ENCODE results near the gene SCGB1A1.

SCGB1A1 gene

GRCh38 chr11:62450543-62451240, 31.9 kb downstream of the SCGB1A1 start:
- DNase-seq, result no peak

GRCh38 chr11:62451241-62451621, 32.4 kb downstream of the SCGB1A1 start:
- DNase-seq, result no peak

DNA sequence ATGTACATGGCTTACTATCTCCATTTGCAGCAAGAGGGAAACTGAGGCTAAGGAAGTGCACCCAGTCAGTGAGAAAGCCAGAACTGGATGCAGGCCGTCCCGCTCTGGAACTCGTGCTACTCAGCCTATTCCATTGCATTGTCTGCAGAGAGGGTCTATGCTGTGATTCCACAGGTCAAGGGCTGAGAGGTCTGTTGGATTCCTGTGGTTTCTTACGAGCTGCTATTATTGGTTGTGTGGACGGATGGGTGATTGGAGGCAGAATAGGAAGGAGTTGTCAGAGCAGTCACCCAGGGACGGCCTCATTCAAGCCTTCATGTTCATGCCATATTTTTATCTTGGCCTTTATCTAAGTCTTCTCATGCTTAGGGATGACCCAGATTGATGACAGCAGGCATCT, 33.4 kb downstream of the SCGB1A1 start:
- no peak for DNase-seq

- DNase-seq, result no peak
Observed at GRCh38 chr11:62452839-62453468, 34.1 kb downstream of the SCGB1A1 start.

DNA sequence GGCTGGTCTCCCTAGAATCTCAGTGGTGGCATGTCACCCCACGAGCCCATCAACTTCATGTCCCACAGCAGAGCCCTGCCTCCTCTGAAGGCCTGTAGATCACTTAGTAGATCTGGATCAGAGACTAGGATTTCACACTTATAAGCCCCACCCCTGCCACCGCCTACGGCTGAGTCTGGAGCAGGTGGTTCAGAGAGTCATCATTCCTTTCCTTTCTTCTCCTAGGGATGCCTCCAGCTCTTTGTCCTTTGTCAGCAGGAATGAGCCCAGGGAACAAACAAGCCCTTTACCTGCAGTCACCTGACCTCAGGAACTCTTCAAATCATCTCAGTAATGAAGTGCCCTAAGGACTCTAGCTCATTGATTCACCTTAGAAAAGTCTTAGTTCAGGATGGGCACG, 37.8 kb downstream of the SCGB1A1 start:
- DNase-seq, result no peak

DNA sequence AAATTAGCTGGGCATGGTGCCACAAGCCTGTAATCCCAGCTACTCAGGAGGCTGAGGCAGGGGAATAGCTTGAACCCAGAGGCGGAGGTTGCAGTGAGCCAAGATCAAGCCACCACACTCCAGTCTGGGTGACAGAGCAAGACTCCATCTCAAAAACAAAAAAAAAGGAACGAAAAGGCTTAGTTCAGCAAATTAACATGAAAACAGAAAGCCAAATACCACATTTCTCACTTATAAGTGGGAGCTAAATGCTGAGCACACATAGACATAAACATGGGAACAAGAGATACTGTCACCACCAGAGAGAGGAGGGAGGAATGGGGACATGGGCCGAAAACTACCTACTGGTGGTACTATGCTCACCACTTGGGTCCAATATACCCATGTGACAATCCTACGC, 38.6 kb downstream of the SCGB1A1 start:
- DNase-seq, result no peak

- no peak for DNase-seq
Observed at GRCh38 chr11:62458212-62459002, 39.6 kb downstream of the SCGB1A1 start.

DNA sequence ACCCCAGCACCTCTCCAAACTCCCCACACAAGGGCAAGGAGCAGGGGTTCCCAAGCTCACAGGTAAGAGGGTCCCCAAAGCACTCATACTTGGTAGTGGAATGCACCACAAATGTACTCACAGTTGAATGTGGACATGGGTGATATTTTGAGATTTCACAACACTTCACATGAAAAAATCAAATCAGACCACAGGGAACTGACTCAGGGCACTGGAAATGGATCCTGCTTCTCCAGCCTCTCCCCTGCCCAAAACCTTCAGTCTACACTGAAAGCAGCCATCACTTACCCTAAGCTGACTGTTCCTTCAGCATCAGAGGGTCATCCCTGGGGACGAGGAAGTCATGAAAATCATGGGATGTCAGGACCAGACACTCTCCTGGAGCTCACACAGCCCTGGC, 40.2 kb downstream of the SCGB1A1 start:
- DNase-seq, result no peak

DNA sequence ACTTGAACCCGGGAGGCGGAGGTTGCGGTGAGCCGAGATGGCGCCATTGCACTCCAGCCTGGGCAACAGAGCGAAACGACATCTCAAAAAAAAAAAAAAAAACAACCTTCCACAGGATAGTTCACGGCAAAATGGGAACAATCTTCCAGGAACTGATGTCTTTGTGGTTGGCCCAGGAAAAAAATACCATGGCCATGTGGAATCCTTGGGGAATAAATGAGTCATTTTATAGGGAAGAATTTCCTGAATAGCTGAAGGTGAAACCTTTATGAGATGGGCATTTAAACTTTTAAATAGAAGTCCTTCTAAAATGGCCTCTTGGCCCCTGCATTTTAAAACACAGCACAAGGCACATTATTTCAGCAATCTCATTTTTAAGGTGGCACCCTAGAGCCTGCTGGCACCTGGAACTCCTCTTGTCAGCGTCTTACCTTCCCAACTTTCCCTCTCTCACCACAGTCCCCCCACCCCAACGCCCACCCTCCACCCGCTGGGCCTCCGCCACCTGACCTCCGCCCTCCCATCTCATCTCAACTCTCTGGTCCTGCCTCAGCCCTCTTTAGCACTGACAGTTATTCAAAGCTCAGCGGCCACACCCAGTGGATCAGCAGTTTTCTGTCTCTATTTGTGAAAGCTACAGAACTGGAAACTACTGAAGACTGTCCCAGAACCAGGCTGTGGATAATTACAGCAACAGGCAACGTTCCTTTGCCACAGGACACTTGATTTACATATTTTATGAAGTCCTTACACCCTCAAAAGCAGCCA, 43.1 kb downstream of the SCGB1A1 start:
- no peak for DNase-seq

GRCh38 chr11:62462508-62462892, 43.7 kb downstream of the SCGB1A1 start:
- no peak for DNase-seq

DNA sequence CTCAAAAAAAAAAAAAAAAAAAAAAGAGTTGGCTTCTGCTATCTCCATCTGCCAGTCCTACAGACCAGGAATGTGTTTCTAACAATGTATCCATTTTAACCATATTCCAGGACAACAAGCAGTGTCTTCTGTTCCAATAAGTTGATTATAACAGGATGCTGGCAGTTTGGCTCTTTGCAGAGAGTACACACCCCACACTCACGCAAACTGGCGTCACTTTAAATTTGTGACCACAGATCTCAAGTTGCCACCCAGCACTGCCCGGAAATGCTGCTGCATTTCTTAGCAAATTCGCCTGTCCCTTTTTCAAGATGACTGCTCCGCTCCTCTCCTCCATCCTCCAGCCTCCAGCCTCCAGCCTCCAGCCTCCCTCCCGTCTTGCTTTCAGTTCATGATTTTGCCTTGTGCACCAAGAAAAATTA, 44.3 kb downstream of the SCGB1A1 start:
- DNase-seq, result no peak

DNA sequence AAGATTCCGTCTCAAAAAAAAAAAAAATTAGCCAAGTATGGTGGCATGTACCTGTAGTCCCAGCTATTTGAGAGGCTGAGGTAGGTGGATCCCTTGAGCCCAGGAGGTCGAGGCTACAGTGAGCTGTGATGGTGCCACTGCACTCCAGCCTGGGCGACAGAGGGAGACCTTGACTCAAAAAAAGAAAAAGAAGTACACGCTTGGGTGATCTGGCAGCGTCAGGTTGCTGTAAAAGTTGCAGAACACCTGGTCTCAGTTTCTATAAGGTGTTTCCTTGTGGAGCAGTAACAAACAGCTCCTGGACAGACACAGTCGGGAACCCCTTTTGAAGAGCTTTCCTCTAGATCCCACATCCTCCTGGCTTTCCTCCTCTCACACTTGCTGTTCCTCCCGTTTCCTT, 45.8 kb downstream of the SCGB1A1 start:
- no peak for DNase-seq

DNA sequence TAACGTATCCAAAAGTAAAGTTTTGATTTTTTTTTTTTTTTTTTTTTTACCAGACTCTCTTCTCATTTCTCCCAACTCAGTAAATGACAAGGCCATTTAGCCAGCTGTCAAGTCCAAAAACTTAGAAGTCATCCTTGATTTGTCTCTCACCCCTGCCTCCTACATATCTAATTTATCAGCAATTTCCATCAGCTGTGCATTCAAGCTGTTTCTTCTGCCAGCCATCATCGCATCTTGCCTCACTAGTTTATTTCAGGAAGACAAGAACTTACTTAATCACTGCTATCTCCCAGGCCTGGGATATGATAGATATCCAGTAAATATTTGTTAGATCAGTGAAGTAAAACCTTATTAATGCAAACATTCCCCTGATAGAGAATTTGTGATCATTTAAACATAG, 47.6 kb downstream of the SCGB1A1 start:
- no peak for DNase-seq

DNA sequence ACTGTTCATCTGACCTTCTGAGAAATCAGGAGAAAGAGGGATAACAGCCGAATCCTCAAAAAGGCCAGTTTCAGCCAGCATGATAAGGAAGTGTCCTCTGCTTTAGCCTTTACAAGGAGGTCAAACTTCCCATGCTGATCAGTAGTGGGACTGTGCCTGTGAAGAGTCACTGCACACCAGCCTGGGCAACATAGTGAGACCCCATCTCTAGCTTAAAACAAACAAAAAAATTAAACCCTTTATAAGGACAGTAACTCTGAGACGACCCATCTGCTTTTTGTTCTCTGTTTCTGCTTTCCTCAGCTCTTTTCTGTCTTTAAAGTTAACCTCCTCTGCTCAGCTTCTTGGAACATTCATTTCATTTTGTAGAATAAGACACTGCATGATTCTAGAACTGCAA, 49.7 kb downstream of the SCGB1A1 start:
- no peak for DNase-seq

- no peak for DNase-seq
Observed at GRCh38 chr11:62471603-62472002, 52.8 kb downstream of the SCGB1A1 start.

DNA sequence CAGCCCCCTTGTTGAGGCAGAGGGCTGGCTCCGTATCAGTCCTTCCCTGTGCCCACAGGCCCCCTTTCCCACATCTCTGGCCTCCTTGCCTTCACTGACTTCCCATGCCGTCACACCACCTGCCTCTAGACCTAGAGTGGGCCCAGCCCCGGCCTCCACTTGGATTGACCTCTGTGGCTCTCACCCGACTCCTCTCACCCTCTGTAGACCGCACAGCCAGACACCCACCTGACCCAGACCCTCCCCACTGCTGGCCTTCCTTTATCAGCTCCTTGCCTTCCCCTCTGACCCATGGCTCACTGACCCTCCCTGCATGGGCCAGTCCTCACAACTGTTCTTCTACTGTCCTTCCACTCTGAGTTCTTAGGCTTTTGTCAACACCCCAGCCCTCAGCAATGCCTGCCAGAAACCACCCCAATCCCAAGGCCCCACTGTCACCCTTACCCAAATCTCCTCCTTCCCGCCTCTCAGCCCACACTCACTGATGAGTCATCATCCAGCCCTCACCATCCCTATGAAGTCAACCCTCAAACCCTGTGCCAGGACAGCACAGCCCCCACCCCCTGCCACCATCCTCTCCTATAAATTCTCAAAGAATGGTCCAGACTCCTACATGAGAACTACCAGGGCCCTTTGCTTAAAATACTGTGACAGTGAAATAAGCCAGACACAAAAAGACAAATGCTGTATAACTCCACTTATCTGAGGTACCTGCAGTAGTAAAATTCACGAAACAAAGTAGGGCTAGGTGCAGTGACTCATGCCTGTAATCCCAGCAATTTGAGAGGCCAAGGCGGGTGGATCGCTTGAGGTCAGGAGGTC, 53.4 kb downstream of the SCGB1A1 start:
- DNase-seq, result no peak
